GM12801 (cell line): ENCODE measurements around the gene SNAP47.

Experiments
- TF ChIP-seq, protein P1 (sequence below): IDR thresholded peaks from one replicate; pipeline ENCODE4 v1.5.1; 2011; ENCODE audit warnings: control low read depth; ENCODE audit not compliant: insufficient read length; ENCODE audit errors: extremely low read depth

Gene SNAP47

DNA sequence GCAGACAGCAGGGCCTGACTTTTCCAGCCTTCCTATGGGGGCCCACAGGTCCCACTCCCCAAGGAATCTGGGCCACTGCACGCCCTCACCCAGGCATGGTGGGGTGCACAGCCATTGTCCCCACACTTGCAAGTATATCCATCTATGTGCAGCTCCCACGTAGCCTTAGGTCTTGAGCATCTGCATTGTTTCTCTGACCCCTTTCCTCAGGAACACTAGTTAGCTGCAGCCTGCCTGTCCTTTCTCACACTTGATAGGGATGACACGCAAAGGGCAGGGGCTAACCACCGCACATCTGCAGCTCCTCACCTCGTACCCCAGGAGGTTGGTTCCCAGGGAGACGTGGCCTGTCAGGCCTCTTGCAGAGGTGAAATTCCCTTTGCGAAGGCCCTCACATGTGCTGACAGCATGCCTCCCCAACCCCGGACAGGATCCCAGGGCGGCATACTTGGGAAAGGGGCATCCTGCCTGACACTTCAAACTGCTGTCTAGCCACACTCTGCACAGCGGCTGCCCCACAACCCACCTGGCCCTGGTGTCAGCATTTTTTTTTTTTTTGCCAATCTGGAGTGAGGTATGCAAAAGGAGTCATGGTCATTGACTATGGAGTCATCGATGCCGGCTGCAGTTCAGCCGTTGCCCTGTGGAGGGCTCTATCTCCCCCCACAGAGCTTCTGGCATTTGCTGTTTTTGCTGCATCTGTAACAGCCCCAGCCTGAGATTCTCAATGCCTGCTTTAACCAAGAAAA is 5.2 kb upstream of the SNAP47 start:
- TF ChIP-seq, protein P1, sequence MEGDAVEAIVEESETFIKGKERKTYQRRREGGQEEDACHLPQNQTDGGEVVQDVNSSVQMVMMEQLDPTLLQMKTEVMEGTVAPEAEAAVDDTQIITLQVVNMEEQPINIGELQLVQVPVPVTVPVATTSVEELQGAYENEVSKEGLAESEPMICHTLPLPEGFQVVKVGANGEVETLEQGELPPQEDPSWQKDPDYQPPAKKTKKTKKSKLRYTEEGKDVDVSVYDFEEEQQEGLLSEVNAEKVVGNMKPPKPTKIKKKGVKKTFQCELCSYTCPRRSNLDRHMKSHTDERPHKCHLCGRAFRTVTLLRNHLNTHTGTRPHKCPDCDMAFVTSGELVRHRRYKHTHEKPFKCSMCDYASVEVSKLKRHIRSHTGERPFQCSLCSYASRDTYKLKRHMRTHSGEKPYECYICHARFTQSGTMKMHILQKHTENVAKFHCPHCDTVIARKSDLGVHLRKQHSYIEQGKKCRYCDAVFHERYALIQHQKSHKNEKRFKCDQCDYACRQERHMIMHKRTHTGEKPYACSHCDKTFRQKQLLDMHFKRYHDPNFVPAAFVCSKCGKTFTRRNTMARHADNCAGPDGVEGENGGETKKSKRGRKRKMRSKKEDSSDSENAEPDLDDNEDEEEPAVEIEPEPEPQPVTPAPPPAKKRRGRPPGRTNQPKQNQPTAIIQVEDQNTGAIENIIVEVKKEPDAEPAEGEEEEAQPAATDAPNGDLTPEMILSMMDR: no peak

DNA sequence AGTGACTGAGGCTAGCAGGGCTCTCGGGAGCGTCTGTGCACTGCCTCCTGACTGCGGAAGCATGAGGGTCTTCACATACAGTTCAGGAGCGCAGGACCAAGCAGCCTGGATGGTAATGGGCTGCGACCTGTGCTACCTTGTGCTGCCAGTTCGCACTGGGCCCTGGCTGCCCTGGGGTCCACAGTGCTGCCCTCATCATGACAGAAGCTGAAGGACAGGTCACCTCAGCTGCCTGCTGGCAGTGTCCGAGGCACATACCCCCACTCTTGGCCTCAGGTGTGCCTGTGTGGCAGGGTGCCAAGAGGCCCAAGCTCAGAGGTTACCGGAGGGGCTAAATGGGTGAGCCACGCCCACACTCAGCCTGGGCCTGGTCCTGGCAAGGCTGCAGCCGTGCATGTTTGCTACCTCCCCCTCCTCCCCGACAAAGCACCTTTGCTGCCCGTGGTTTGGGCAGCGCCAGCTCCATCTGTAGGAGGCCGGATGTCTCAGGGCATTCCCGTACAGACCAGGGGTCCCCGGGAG is 4.5 kb upstream of the SNAP47 start:
- TF ChIP-seq, protein P1: no peak

DNA sequence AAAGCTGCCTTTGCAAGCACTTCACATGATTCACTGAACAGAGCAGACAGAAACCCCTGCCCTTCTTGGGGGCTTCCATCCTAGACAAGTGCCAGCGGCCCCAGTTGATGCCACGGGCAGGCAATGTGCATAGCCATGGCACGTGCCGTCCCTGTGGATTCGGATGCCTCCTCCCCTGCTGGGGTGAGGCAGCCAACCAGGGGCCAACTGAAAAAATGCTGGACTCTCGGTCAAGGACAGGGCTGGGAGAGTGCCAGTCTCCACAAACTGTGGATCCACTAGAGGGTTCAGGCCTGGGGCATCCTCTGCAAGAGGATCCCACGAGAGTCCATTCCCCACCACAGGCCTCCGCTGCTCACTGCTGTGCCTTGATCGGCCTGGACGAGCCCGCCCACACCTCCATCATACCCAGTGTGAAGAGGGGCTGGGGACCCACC is 4.0 kb upstream of the SNAP47 start:
- TF ChIP-seq, protein P1: no peak

DNA sequence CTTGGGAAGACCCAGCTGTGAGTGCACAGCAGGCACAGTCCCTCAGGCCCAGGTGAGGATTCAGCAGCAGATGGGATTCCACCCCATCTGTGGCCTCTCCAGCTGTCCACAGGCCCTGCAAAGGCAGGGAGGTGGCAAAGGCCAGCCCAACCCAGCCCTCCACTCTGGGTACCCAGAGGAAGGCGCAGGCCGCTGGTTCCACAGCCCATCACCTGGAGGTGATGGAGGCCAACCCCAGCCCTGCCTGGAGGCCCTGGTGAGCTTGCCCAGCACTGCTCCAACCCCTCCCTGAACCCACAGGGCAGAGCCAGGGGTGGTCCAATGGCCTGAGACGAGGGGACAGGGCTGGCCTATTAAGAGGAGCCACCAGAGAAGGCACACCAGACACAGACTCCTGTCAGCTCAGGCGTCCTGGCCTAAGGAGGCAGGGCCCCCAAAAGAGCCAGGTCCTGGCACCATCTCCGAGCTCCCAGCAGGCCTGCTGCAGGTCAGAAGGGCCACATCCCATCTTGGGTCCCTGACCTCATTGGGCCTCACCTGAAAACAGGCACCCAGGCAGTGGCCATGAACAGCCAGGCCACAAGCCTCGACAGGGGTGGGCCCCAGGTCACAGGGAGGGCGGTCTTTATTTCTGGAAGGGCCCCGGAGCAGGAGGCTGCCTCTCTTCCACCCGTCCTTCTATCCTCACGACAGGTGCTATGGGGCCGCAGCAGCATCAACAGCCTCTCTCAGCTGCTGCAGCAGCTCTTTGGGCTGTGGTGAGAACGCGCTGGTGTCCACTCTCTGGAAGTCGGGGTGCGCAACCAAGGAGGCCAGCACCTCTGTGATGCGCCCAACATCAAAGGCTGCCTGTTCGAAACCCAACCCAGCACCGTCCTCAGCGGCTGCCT is 3.3 kb upstream of the SNAP47 start:
- TF ChIP-seq, protein P1: no peak

DNA sequence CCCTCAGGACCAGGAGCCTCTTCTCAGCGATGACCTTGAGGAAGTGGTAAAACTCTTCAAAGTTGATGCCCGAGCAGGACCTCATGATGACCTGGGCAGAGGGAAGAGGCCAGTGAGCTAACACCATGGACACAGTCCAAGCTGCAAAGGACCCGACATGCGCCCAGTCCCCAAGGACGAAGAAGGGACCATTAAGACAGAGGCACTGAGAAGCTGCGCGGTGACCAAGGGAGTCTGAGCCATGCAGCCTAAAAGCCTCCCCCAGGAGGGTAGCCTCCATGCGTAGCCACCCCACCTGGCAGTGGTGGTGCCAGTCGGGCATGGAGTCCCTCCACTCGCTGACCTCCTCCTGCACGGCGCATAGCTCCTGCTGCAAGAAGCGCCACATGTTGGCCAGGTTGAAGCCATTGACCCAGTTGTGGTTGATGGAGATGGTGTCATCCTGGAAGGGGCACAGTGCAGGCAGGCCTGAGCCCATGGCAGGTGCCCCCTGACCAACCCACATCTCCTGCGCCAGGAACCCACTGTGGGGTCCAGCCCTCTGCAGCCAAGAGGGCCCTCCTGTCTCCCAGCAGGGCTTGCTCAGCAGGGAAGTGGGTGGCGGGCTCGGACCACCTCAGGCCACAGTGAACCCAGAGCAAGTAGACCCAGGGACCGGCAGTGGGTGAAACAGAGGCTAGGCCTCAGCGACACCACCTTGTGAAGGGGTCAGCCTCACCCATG is 2.5 kb upstream of the SNAP47 start:
- TF ChIP-seq, protein P1: no peak

DNA sequence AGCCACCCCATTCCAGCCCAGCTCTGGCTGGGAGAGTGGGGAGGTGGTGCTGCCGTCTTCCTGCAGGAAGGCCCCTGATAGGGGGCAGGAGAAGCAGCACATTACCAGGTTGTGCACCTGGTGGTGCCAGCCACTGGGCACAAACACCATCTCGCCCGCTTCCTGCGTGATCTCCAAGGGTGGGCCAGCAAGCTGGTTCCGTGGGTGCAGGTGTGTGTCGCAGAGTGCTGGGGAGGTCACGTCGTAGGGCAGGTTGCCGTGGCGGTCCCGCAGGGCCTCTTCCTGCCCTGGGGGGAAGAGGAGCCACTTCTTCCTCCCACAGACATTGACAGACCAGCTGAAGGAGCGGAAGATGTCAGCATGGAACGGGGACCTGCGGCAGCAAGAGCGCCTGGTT is 1.9 kb upstream of the SNAP47 start:
- TF ChIP-seq, protein P1: no peak
